ENCODE data around the gene C1orf167. TPM values are rescaled to one million over a fixed set of nuclear protein-coding genes. Genes with fewer than 3 reads are reported as not detected.

Gene C1orf167
- total RNA-seq, 3 donors from 2014 or later, result 1.3 TPM; not detected in 2

DNA sequence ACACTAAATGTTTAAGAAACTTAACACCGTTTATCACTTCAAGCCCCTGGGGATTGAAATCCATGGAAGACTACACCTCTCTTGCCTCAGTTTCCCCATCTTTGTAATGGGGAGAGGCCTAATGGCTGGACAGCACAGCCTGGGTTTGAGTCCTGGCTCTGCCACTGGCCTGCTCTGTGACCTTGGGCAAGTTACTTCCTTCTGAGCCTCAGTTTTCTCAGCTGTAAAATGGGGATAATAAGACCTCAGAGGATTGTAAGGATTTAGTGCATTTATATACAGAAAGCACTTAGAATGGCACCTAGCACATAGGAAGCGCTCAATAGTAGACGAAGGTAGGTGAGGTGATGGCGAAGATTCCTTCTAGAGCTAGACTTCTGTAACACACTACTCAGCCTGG is 20.5 kb upstream of the C1orf167 start:
- DNase-seq (ENCODE audit: low spot score in 2 of 2), result no peak
- Histone ChIP-seq H3K27me3 (no peaks in the 10 kb centered on the region), H3K4me1 (peaks cover 0 to 7% of the 10 kb centered on the region in 2 donors), H3K9me3 (no peaks in the 10 kb centered on the region), H3K36me3 (no peaks in the 10 kb centered on the region), H3K27ac (no peak overlapping the region), H3K4me3 (no peak overlapping the region)
- intact Hi-C loops (cut with DNase I; ENCODE audit: low total_unique reads), result no loop called here
- no peak for TF ChIP-seq POLR2A (IDR thresholded peaks at IDR 0.05)
- TF ChIP-seq, protein P1, sequence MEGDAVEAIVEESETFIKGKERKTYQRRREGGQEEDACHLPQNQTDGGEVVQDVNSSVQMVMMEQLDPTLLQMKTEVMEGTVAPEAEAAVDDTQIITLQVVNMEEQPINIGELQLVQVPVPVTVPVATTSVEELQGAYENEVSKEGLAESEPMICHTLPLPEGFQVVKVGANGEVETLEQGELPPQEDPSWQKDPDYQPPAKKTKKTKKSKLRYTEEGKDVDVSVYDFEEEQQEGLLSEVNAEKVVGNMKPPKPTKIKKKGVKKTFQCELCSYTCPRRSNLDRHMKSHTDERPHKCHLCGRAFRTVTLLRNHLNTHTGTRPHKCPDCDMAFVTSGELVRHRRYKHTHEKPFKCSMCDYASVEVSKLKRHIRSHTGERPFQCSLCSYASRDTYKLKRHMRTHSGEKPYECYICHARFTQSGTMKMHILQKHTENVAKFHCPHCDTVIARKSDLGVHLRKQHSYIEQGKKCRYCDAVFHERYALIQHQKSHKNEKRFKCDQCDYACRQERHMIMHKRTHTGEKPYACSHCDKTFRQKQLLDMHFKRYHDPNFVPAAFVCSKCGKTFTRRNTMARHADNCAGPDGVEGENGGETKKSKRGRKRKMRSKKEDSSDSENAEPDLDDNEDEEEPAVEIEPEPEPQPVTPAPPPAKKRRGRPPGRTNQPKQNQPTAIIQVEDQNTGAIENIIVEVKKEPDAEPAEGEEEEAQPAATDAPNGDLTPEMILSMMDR (IDR thresholded peaks at IDR 0.05), result no peak
- no peak for TF ChIP-seq POLR2AphosphoS5 (IDR thresholded peaks at IDR 0.05)

DNA sequence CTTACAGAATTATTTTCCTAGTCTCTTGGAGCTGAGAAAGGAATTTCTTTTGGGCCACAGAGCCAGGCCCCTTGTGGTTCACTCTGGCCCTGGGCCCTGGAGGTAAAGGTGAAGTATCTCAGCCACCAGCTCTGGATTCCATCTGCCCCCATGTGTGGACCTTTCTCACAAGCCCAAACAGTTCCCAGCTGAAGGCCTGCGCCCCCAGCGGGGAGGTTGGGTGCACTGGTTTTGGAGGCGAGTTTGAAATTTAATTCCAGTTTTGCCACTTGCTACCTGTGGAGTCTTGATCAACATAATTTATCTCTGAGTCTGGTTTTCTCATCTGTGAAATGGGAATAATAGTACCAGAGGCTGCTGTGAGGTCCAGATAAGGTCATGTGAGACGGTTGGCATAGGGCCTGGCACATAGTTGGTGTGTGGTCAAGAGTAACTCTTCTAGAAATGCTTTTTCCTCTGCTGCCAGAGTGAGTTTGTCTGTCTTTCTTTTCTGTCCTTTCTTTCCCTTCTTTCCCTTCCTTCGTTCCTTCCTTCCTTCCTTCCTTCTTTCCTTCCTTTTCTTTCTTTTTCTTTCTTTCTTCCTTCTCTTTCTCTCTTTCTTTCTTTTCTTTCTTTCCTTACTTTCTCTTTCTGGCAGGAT is 20.0 kb upstream of the C1orf167 start:
- Histone ChIP-seq H3K4me3 (no peak overlapping the region), H3K4me1 (peaks cover 0 to 6% of the 10 kb centered on the region in 2 donors), H3K27me3 (no peaks in the 10 kb centered on the region), H3K9me3 (no peaks in the 10 kb centered on the region), H3K27ac (no peak overlapping the region), H3K36me3 (no peaks in the 10 kb centered on the region)
- intact Hi-C loops (cut with DNase I; ENCODE audit: low total_unique reads), result no loop called here
- TF ChIP-seq, protein P1 (IDR thresholded peaks at IDR 0.05), result no peak
- no peak for TF ChIP-seq POLR2A (IDR thresholded peaks at IDR 0.05)
- TF ChIP-seq POLR2AphosphoS5 (IDR thresholded peaks at IDR 0.05), result no peak
- no peak for DNase-seq (ENCODE audit: low spot score in 2 of 2)

DNA sequence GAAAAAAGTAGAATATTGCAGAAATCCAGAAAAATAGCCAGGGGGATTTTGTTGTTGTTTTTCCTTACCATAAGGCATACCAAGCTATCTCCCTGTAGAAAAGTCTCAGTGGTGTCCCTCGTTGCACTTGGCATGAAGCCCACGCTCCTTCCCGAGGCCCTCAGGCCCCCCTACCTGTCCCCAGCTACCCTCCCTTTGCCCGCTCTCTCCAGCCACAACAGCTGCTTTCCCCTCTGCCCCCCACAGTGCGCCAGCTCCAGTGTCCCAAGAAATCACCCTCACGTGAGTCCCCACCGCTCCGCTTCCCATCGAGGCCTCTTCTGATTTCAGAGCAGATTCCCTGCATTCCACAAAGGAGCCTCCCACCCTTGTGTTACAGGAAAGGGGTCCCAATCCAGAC is 17.7 kb upstream of the C1orf167 start:
- no peaks in the 10 kb centered on the region for H3K27me3 ChIP-seq
- no peaks in the 10 kb centered on the region for H3K9me3 ChIP-seq
- no peak overlapping the region for H3K27ac ChIP-seq
- TF ChIP-seq POLR2A (IDR thresholded peaks at IDR 0.05), result no peak
- no peak for TF ChIP-seq POLR2AphosphoS5 (IDR thresholded peaks at IDR 0.05)
- TF ChIP-seq, protein P1 (IDR thresholded peaks at IDR 0.05), result no peak
- H3K36me3 ChIP-seq, result no peaks in the 10 kb centered on the region
- H3K4me1 ChIP-seq, result no peaks in the 10 kb centered on the region
- intact Hi-C loops (cut with DNase I; ENCODE audit: low total_unique reads), result no loop called here
- no peak overlapping the region for H3K4me3 ChIP-seq
- DNase-seq (ENCODE audit: low spot score in 2 of 2), result no peak

DNA sequence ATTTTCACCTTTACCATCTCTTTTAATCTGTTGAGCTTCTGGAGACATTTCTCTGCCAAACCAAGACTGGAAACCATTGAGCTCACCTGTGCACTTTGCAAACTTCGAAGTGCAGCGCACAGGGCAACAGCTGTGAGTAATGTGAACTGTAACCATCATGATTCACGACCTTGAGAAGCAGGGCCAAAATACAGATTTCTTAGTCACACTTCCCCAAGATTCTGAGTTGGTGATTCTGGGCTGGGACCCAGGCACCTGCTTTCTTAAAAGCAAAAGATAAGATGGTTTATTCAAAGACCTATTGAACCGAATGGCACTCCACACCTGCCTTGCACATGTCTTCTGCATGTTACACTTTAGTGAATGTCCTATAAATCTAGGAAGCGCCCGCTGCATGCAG is 15.9 kb upstream of the C1orf167 start:
- no peak for DNase-seq (ENCODE audit: low spot score in 2 of 2)
- H3K4me3 ChIP-seq, result no peak overlapping the region
- TF ChIP-seq, protein P1 (IDR thresholded peaks at IDR 0.05), result no peak
- no peak for TF ChIP-seq POLR2A (IDR thresholded peaks at IDR 0.05)
- no peak for TF ChIP-seq POLR2AphosphoS5 (IDR thresholded peaks at IDR 0.05)
- no peaks in the 10 kb centered on the region for H3K4me1 ChIP-seq
- no peak overlapping the region for H3K27ac ChIP-seq
- no peaks in the 10 kb centered on the region for H3K36me3 ChIP-seq
- intact Hi-C loops (cut with DNase I; ENCODE audit: low total_unique reads), result no loop called here
- no peaks in the 10 kb centered on the region for H3K9me3 ChIP-seq
- H3K27me3 ChIP-seq, result no peaks in the 10 kb centered on the region

DNA sequence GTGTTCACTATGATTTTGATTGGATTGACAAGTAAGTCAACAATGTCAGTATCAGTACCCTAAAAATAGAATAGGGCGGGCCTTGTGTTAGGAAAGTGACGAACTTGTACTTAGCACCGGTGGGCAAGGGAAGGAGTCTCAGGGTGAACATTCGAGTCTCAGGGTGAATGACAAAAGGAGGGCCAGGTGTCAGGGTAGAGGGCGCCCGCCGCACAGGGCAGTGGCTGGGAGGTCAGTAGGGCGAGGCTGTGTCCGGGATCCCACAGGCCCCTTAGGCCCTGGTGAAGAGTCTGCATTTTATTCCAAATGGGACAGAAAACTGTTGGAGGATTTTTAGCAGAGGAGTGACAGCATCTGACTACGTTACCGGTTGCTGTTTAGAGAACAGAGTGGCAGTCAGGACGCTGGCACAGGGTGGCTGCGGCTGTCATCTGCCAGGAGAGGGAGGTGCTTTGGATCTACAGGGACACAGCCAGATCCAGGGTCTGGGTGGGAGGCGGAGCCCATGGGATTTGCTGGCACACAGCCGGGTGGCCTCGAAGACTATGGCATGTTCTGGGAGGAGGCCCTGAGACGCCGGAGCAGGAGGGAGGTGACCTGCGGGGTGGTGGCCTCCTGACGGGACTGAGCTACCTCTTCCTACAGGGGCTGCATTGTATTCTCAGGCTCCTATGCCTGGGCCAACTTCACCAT is 15.1 kb upstream of the C1orf167 start:
- no peak for DNase-seq (ENCODE audit: low spot score in 2 of 2)
- no peaks in the 10 kb centered on the region for H3K36me3 ChIP-seq
- no peak overlapping the region for H3K27ac ChIP-seq
- no peaks in the 10 kb centered on the region for H3K4me1 ChIP-seq
- TF ChIP-seq, protein P1 (IDR thresholded peaks at IDR 0.05), result no peak
- TF ChIP-seq POLR2AphosphoS5 (IDR thresholded peaks at IDR 0.05) (no peak), POLR2A (IDR thresholded peaks at IDR 0.05) (no peak)
- intact Hi-C loops (cut with DNase I; ENCODE audit: low total_unique reads), result no loop called here
- no peak overlapping the region for H3K4me3 ChIP-seq
- H3K27me3 ChIP-seq, result no peaks in the 10 kb centered on the region
- no peaks in the 10 kb centered on the region for H3K9me3 ChIP-seq

Data from breast epithelium (tissue), 4 donors.